HL-60 (cell line): ENCODE data around the gene L3MBTL4.

Experiments
- DNase-seq, 2 experiments: peaks; one replicate each; pipeline ENCODE4 v3.0.0-alpha.2; 2010 to 2020; ENCODE audit warnings: low read depth in 1 of 2, low spot score in 1 of 2
- H3K27ac ChIP-seq: fragments of 250-450 bp; sonication (Bioruptor Pico); replicated peaks from 2 replicates; pipeline ENCODE4 v1.5.1; 2020; ENCODE audit warnings: mild to moderate bottlenecking, moderate library complexity
- H3K27me3 ChIP-seq: fragments of 250-450 bp; sonication (Bioruptor Pico); 2 replicates; pipeline ENCODE4 v1.5.1; 2021; ENCODE audit warnings: mild to moderate bottlenecking, moderate library complexity; ENCODE audit not compliant: insufficient read depth, poor library complexity, severe bottlenecking
- H3K4me3 ChIP-seq: replicated peaks from 2 replicates; pipeline ENCODE4 v1.5.1; 2011; ENCODE audit warnings: mild to moderate bottlenecking, control low read depth, low read length; ENCODE audit not compliant: insufficient read depth
- GABPA ChIP-seq: IDR thresholded peaks from 2 replicates; pipeline ENCODE4 v1.6.1; 2012; ENCODE audit warnings: low read depth
- POLR2AphosphoS5 ChIP-seq: IDR thresholded peaks from 2 replicates; pipeline ENCODE4 v1.6.1; 2012; ENCODE audit warnings: low read depth
- SPI1 ChIP-seq: IDR thresholded peaks from 2 replicates; pipeline ENCODE4 v1.6.1; 2012; ENCODE audit warnings: low read depth, mild to moderate bottlenecking, borderline replicate concordance
- TF ChIP-seq, protein P1 (sequence below): IDR thresholded peaks from one replicate; pipeline ENCODE4 v1.5.1; 2011; ENCODE audit warnings: low read length, control low read depth, inconsistent platforms; ENCODE audit not compliant: insufficient read depth
- TF ChIP-seq, protein P2 (sequence below): IDR thresholded peaks from 2 replicates; pipeline ENCODE4 v1.6.1; 2012; ENCODE audit warnings: low read depth; ENCODE audit not compliant: insufficient replicate concordance

L3MBTL4 gene

DNA sequence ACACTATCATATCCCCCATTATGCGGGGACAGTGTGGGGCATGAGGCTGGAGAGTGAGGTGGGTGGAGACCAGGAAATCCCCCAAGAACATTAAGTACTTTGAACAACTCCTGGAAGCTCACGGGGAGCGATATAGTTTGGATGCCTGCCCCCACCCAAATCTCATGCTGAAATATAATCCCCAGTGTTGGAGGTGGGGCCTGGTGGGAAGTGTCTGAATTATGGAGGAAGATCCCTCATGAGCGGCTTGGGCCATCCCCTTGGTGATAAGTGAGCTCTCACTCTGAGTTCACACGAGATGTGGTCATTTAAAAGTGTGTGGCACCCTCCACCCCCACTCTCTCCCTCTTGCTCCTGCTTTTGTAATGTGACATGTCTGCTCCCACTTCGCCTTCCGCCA, 422.3 kb downstream of the L3MBTL4 start:
- TF ChIP-seq POLR2AphosphoS5 (no peak), SPI1 (no peak), GABPA (no peak)
- TF ChIP-seq, protein P1, sequence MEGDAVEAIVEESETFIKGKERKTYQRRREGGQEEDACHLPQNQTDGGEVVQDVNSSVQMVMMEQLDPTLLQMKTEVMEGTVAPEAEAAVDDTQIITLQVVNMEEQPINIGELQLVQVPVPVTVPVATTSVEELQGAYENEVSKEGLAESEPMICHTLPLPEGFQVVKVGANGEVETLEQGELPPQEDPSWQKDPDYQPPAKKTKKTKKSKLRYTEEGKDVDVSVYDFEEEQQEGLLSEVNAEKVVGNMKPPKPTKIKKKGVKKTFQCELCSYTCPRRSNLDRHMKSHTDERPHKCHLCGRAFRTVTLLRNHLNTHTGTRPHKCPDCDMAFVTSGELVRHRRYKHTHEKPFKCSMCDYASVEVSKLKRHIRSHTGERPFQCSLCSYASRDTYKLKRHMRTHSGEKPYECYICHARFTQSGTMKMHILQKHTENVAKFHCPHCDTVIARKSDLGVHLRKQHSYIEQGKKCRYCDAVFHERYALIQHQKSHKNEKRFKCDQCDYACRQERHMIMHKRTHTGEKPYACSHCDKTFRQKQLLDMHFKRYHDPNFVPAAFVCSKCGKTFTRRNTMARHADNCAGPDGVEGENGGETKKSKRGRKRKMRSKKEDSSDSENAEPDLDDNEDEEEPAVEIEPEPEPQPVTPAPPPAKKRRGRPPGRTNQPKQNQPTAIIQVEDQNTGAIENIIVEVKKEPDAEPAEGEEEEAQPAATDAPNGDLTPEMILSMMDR, result no peak
- TF ChIP-seq, protein P2, sequence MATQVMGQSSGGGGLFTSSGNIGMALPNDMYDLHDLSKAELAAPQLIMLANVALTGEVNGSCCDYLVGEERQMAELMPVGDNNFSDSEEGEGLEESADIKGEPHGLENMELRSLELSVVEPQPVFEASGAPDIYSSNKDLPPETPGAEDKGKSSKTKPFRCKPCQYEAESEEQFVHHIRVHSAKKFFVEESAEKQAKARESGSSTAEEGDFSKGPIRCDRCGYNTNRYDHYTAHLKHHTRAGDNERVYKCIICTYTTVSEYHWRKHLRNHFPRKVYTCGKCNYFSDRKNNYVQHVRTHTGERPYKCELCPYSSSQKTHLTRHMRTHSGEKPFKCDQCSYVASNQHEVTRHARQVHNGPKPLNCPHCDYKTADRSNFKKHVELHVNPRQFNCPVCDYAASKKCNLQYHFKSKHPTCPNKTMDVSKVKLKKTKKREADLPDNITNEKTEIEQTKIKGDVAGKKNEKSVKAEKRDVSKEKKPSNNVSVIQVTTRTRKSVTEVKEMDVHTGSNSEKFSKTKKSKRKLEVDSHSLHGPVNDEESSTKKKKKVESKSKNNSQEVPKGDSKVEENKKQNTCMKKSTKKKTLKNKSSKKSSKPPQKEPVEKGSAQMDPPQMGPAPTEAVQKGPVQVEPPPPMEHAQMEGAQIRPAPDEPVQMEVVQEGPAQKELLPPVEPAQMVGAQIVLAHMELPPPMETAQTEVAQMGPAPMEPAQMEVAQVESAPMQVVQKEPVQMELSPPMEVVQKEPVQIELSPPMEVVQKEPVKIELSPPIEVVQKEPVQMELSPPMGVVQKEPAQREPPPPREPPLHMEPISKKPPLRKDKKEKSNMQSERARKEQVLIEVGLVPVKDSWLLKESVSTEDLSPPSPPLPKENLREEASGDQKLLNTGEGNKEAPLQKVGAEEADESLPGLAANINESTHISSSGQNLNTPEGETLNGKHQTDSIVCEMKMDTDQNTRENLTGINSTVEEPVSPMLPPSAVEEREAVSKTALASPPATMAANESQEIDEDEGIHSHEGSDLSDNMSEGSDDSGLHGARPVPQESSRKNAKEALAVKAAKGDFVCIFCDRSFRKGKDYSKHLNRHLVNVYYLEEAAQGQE, result no peak
- no peak for DNase-seq
- Histone ChIP-seq H3K27ac (no peak overlapping the region), H3K27me3 (no peaks in the 10 kb centered on the region), H3K4me3 (no peak overlapping the region)

DNA sequence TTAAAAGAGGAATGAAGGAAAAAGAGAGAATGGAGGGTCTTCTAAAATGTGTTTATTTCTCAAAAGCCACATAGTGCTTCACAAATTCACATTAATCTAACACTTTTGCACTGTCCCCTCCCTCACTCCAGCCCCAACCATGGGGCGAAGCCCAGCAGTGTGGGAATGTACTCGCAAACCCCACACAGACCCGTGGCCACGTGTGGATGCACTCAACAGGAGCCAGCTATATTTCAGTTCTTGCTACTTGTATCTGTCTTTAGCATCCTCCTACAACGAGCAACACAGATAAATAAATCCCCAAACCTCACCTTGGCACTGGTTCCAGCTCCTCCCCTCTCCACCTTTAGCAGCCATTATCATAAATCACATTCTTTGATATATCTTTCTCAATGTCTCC, 427.5 kb downstream of the L3MBTL4 start:
- no peak overlapping the region for H3K4me3 ChIP-seq
- DNase-seq, result no peak
- no peak overlapping the region for H3K27ac ChIP-seq
- TF ChIP-seq POLR2AphosphoS5 (no peak), SPI1 (no peak), GABPA (no peak)
- TF ChIP-seq, protein P2, result no peak
- TF ChIP-seq, protein P1, result no peak
- H3K27me3 ChIP-seq, result no peaks in the 10 kb centered on the region

DNA sequence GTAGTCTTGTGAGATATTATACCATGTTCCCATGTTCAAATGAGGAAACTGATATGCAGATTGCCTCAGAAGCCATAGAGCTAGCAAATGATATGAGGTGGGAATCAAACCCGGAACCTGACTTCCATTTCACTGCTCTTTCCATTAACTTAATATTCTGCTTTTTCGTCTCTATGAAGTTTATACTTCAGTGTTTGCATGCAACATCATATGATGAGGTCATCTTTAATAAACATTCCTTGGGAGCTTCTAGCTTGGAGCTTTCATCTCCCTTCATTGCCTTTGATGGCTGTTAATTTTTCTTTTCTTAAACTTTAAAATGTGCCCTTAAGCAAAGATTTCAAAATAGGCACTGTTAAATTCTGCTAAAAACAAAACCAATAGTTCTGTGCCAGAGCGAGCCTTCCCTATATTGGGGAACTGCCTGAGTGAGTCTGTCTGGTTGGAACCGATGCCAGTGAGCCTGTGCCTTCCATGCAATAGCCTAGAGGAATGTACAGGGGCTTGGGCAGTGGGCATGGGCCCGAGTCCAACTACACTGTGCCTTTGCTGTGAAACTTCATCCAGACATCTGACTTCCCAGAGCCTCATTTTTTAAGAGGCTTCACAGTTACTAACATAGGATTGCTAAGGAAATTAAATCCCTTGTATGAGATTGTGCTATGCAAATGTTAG, 428.3 kb downstream of the L3MBTL4 start:
- no peaks in the 10 kb centered on the region for H3K27me3 ChIP-seq
- DNase-seq, result no peak
- TF ChIP-seq GABPA, result no peak
- TF ChIP-seq, protein P2, result no peak
- TF ChIP-seq SPI1, result no peak
- no peak for TF ChIP-seq POLR2AphosphoS5
- TF ChIP-seq, protein P1, result no peak
- no peak overlapping the region for H3K4me3 ChIP-seq
- no peak overlapping the region for H3K27ac ChIP-seq
